Subcutaneous adipose tissue (tissue), 4 donors: ENCODE data around the gene RAPGEF1. TPM values are rescaled to one million over a fixed set of nuclear protein-coding genes. Genes with fewer than 3 reads are reported as not detected.

Experiments used
- total RNA-seq, 4 donors: library from RNA; depleted of rRNA; stranded (reverse); fragments of >200 nt; gene quantifications; one replicate each; pipeline ENCODE4 v1.1.0, GENCODE V29; 2016
- TF ChIP-seq, protein P1 (sequence below): fragments of 450-650 bp; IDR thresholded peaks from one replicate; pipeline ENCODE4 v1.5.1; 2016; ENCODE audit warnings: low read depth, mild to moderate bottlenecking, control low read depth, antibody characterized with exemption, moderate library complexity

Gene RAPGEF1
- total RNA-seq, 4 donors from 2014 or later: 47.1 to 79.5 (median 61.4) TPM

DNA sequence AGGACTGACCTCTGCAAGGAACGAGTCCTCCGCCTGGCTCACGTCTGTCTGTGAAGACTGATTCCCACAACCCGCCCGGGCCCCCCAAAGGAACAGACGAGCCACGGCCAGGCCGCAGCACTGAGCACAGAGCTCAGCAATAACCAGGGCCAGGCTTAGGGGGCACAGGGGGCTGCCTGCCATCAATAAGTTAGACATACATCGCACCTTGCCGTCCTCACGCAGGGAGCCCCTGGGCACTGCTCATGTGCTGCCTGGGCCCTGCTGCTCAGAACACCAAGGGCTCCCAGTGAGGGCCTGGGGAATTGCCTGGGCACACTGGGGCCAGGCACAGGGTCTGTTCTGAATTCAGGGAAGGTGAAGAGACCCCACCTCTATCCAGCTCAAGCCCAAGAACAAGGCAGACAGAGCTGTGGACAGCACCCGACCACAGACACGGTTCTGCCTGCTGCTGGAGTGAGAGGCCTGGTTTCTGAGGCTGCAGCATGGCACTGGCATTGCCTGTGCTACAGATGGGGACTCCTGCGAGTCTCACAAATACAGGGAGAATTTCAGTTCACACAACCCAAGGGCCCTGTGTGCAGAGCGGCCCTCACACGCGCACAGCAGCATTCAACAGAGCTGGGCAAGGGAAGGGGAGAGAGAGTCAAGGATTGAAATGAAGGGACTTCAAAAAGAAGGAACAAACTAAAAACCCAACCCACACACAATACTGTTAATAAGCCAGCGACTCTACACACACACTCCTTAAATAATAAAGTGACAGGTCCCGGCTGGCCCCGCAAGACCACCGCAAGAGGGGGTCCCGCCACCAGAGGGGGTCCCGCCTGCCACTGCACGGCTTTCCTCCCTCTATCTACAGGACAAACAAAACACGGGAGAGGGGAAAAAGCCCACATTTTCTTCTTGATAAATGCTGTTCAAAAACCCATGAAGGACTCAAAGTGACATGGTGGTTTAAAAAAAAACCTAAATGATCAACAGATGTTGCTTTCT lies 162.6 kb downstream of the RAPGEF1 start:
- TF ChIP-seq, protein P1, sequence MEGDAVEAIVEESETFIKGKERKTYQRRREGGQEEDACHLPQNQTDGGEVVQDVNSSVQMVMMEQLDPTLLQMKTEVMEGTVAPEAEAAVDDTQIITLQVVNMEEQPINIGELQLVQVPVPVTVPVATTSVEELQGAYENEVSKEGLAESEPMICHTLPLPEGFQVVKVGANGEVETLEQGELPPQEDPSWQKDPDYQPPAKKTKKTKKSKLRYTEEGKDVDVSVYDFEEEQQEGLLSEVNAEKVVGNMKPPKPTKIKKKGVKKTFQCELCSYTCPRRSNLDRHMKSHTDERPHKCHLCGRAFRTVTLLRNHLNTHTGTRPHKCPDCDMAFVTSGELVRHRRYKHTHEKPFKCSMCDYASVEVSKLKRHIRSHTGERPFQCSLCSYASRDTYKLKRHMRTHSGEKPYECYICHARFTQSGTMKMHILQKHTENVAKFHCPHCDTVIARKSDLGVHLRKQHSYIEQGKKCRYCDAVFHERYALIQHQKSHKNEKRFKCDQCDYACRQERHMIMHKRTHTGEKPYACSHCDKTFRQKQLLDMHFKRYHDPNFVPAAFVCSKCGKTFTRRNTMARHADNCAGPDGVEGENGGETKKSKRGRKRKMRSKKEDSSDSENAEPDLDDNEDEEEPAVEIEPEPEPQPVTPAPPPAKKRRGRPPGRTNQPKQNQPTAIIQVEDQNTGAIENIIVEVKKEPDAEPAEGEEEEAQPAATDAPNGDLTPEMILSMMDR: no peak

- TF ChIP-seq, protein P1: no peak
These were observed 163.7 kb downstream of the RAPGEF1 start for GRCh38 chr9:131575946-131576853.

GRCh38 chr9:131574730-131575640 lies 164.9 kb downstream of the RAPGEF1 start:
- TF ChIP-seq, protein P1: no peak

DNA sequence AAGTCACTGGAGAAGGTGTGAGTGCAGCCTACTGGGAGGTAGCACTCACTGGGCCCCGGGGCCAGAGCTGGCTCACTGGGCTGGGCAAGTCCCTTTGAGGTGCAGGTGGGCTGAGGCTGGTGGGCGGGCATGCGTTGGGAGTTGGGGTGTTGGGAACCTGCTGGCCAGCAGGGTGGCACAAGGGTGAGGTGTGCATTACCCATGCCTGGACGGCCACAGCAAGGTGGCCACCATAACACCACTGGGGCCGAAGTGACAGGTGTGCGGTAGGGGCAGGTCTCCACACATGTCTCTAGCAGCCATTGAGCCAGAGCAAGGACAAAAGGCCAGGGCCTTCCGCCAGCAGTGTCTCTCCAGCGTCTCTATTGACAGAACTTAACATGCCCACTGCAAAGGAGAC lies 172.0 kb downstream of the RAPGEF1 start:
- TF ChIP-seq, protein P1: no peak

DNA sequence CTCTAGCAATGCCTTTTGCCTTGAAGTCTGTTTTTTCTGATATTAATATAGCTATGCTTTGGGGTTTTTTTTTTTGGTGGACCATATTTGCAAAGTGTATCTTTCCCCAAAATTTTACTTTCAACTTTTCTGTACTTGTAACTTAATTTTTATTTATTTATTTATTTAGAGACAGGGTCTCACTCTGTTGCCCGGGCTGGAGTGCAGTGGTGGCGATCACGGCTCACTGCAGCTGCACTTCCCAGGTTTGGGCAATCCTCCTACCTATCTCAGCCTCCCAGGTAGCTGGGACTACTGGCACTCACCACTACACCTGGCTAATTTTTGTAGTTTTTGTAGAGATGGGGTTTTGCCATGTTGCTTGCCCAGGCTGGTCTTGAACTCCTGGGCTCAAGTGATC lies 173.7 kb downstream of the RAPGEF1 start:
- TF ChIP-seq, protein P1: no peak

DNA sequence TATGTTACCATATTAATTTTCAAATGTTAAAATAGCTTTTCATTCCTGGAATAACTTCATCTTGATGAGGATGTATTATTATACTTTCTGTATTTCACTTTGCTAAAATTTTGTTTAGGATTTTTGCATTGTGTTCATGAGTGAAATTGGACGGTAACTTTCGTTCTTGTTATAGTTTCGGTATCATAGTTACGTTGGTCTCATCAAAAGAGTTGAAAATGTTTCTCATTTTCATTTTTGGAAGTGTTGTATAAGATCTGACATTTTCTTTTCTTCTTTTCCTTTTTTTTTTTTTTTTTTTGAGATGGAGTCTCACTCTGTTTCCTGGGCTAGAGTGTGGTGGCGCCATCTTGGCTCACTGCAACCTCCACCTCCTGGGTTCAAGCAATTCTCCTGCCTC lies 174.5 kb downstream of the RAPGEF1 start:
- TF ChIP-seq, protein P1: no peak
